ENCODE results near the gene PADI1.

The PADI1 gene

GRCh38 chr1:17270891-17271765 is 66.2 kb downstream of the PADI1 start:
- Histone ChIP-seq H3K9ac (ENCODE audit: low read depth in 1 of 2, low read length in 2 of 2) (no peak overlapping the region), H3K36me3 (ENCODE audit: control insufficient read depth in 2 of 2, insufficient read depth in 2 of 2, low read length in 2 of 2) (no peaks in the 10 kb centered on the region), H3K4me1 (ENCODE audit: control insufficient read depth in 2 of 2, insufficient read depth in 2 of 2, low read length in 2 of 2) (peaks cover 6 to 12% of the 10 kb centered on the region in 2 donors), H3K4me3 (ENCODE audit: low read length in 2 of 2) (no peak overlapping the region), H3K27me3 (ENCODE audit: control insufficient read depth in 2 of 2, insufficient read depth in 2 of 2, low read length in 2 of 2) (no peaks in the 10 kb centered on the region), H3K27ac (ENCODE audit: low read depth in 2 of 2, low read length in 2 of 2) (no peak overlapping the region), H3K9me3 (ENCODE audit: control insufficient read depth in 2 of 2, low read length in 2 of 2) (no peaks in the 10 kb centered on the region)

- H3K4me3 ChIP-seq (ENCODE audit: low read length in 2 of 2) = no peak overlapping the region
- no peak overlapping the region for H3K27ac ChIP-seq (ENCODE audit: low read depth in 2 of 2, low read length in 2 of 2)
- H3K4me1 ChIP-seq (ENCODE audit: control insufficient read depth in 2 of 2, insufficient read depth in 2 of 2, low read length in 2 of 2) = peaks cover 6 to 12% of the 10 kb centered on the region in 2 donors
These were observed 67.1 kb downstream of the PADI1 start for GRCh38 chr1:17272066-17272465.

GRCh38 chr1:17272646-17273045 is 67.7 kb downstream of the PADI1 start:
- H3K36me3 ChIP-seq (ENCODE audit: control insufficient read depth in 2 of 2, insufficient read depth in 2 of 2, low read length in 2 of 2) = no peaks in the 10 kb centered on the region
- H3K27ac ChIP-seq (ENCODE audit: low read depth in 2 of 2, low read length in 2 of 2) = peak overlapping the region; percentile 11 to 43
- peaks cover 0 to 2% of the 10 kb centered on the region in 2 donors for H3K27me3 ChIP-seq (ENCODE audit: control insufficient read depth in 2 of 2, insufficient read depth in 2 of 2, low read length in 2 of 2)
- no peak overlapping the region for H3K9ac ChIP-seq (ENCODE audit: low read depth in 1 of 2, low read length in 2 of 2)
- H3K4me3 ChIP-seq (ENCODE audit: low read length in 2 of 2) = no peak overlapping the region
- peaks cover 6 to 12% of the 10 kb centered on the region in 2 donors for H3K4me1 ChIP-seq (ENCODE audit: control insufficient read depth in 2 of 2, insufficient read depth in 2 of 2, low read length in 2 of 2)
- no peaks in the 10 kb centered on the region for H3K9me3 ChIP-seq (ENCODE audit: control insufficient read depth in 2 of 2, low read length in 2 of 2)

More at GRCh38 chr1:17272066-17272465, 67.1 kb downstream of the PADI1 start:
- no peaks in the 10 kb centered on the region for H3K36me3 ChIP-seq (ENCODE audit: control insufficient read depth in 2 of 2, insufficient read depth in 2 of 2, low read length in 2 of 2)
- H3K9ac ChIP-seq (ENCODE audit: low read depth in 1 of 2, low read length in 2 of 2) = no peak overlapping the region
- H3K27me3 ChIP-seq (ENCODE audit: control insufficient read depth in 2 of 2, insufficient read depth in 2 of 2, low read length in 2 of 2) = peaks cover 0 to 2% of the 10 kb centered on the region in 2 donors
- no peaks in the 10 kb centered on the region for H3K9me3 ChIP-seq (ENCODE audit: control insufficient read depth in 2 of 2, low read length in 2 of 2)

DNA sequence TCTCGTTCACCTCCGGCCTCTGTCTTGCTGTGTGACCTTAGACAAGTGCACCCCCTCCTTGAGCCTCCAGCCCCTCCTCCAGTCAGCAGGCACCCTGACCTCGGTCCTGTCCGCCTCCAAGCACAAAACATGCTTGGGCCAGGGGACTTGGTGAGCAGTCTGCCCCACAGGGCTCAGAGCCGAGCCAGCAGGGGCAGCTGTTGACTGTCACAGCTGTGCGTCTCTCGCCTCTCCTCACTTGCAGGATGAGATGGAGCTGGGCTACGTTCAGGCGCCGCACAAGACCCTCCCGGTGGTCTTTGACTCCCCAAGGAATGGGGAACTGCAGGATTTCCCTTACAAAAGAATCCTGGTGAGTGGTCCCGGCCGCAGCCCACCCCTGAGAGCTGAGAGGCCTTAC is 68.2 kb downstream of the PADI1 start:
- H3K27me3 ChIP-seq (ENCODE audit: control insufficient read depth in 2 of 2, insufficient read depth in 2 of 2, low read length in 2 of 2) = peaks cover 0 to 2% of the 10 kb centered on the region in 2 donors
- peak overlapping the region; percentile 11 to 43 for H3K27ac ChIP-seq (ENCODE audit: low read depth in 2 of 2, low read length in 2 of 2)
- no peaks in the 10 kb centered on the region for H3K9me3 ChIP-seq (ENCODE audit: control insufficient read depth in 2 of 2, low read length in 2 of 2)
- peaks cover 6 to 12% of the 10 kb centered on the region in 2 donors for H3K4me1 ChIP-seq (ENCODE audit: control insufficient read depth in 2 of 2, insufficient read depth in 2 of 2, low read length in 2 of 2)
- no peak overlapping the region for H3K4me3 ChIP-seq (ENCODE audit: low read length in 2 of 2)
- no peak overlapping the region for H3K9ac ChIP-seq (ENCODE audit: low read depth in 1 of 2, low read length in 2 of 2)
- no peaks in the 10 kb centered on the region for H3K36me3 ChIP-seq (ENCODE audit: control insufficient read depth in 2 of 2, insufficient read depth in 2 of 2, low read length in 2 of 2)

DNA sequence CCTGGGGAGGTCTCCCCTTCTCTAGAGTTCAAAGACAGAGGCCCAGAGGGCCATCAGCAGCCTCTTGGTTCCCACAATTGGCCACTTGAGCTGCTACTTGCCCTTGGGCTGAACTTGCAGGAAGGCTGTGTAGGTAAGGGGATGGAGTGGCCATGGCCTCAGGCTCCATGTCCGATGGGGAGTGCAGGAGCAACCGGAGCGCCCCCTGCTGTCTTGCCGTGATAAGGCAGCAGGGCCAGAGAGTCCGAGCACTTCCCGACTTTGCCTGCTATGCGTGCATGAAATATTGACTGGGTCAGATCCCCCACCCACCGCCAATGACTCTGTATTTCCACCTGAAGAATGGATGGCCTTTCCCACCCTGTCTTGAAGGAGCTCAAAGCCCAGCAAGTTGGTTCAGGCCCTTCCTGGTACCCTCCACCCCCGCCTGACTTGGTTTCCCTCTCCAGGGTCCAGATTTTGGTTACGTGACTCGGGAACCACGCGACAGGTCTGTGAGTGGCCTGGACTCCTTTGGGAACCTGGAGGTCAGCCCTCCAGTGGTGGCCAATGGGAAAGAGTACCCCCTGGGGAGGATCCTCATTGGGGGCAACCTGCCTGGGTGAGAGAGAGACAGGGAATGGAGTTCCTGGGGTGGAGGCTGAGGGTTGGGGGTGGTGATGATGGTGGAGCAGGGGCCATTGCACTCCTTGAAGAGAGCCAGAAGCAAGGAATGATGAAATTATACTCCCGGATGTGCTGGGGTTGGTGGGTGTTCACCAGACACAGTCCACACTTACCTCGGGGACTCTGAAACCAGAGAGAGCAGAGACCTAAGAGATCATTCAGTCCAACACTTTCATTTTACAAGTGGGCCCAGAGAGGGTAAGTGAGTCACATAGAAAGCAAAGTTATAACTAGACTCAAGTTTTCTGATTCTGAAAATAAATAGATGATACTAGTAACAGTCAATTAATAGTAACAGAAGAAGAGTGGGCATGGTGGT is 69.5 kb downstream of the PADI1 start:
- Histone ChIP-seq H3K9ac (ENCODE audit: low read depth in 1 of 2, low read length in 2 of 2) (no peak overlapping the region), H3K27me3 (ENCODE audit: control insufficient read depth in 2 of 2, insufficient read depth in 2 of 2, low read length in 2 of 2) (peaks cover 0 to 2% of the 10 kb centered on the region in 2 donors), H3K36me3 (ENCODE audit: control insufficient read depth in 2 of 2, insufficient read depth in 2 of 2, low read length in 2 of 2) (no peaks in the 10 kb centered on the region)

GRCh38 chr1:17276568-17276967 is 71.6 kb downstream of the PADI1 start:
- no peak overlapping the region for H3K9ac ChIP-seq (ENCODE audit: low read depth in 1 of 2, low read length in 2 of 2)
- no peaks in the 10 kb centered on the region for H3K9me3 ChIP-seq (ENCODE audit: control insufficient read depth in 2 of 2, low read length in 2 of 2)
- peaks cover 2 to 4% of the 10 kb centered on the region in 2 donors for H3K27me3 ChIP-seq (ENCODE audit: control insufficient read depth in 2 of 2, insufficient read depth in 2 of 2, low read length in 2 of 2)
- H3K4me1 ChIP-seq (ENCODE audit: control insufficient read depth in 2 of 2, insufficient read depth in 2 of 2, low read length in 2 of 2) = peaks cover 6 to 12% of the 10 kb centered on the region in 2 donors
- no peaks in the 10 kb centered on the region for H3K36me3 ChIP-seq (ENCODE audit: control insufficient read depth in 2 of 2, insufficient read depth in 2 of 2, low read length in 2 of 2)
- no peak overlapping the region for H3K27ac ChIP-seq (ENCODE audit: low read depth in 2 of 2, low read length in 2 of 2)
- H3K4me3 ChIP-seq (ENCODE audit: low read length in 2 of 2) = no peak overlapping the region

More for the DNA sequence above, 69.5 kb downstream of the PADI1 start:
- no peak overlapping the region for H3K4me3 ChIP-seq (ENCODE audit: low read length in 2 of 2)
- peaks cover 6 to 12% of the 10 kb centered on the region in 2 donors for H3K4me1 ChIP-seq (ENCODE audit: control insufficient read depth in 2 of 2, insufficient read depth in 2 of 2, low read length in 2 of 2)
- no peak overlapping the region for H3K27ac ChIP-seq (ENCODE audit: low read depth in 2 of 2, low read length in 2 of 2)
- no peaks in the 10 kb centered on the region for H3K9me3 ChIP-seq (ENCODE audit: control insufficient read depth in 2 of 2, low read length in 2 of 2)

GRCh38 chr1:17277511-17278159 is 72.7 kb downstream of the PADI1 start:
- Histone ChIP-seq H3K9me3 (ENCODE audit: control insufficient read depth in 2 of 2, low read length in 2 of 2) (no peaks in the 10 kb centered on the region), H3K4me3 (ENCODE audit: low read length in 2 of 2) (no peak overlapping the region)

GRCh38 chr1:17278996-17279830 is 74.3 kb downstream of the PADI1 start:
- Histone ChIP-seq H3K4me3 (ENCODE audit: low read length in 2 of 2) (no peak overlapping the region), H3K27me3 (ENCODE audit: control insufficient read depth in 2 of 2, insufficient read depth in 2 of 2, low read length in 2 of 2) (peaks cover 2 to 4% of the 10 kb centered on the region in 2 donors), H3K9ac (ENCODE audit: low read depth in 1 of 2, low read length in 2 of 2) (no peak overlapping the region), H3K4me1 (ENCODE audit: control insufficient read depth in 2 of 2, insufficient read depth in 2 of 2, low read length in 2 of 2) (no peaks in the 10 kb centered on the region), H3K36me3 (ENCODE audit: control insufficient read depth in 2 of 2, insufficient read depth in 2 of 2, low read length in 2 of 2) (no peaks in the 10 kb centered on the region), H3K27ac (ENCODE audit: low read depth in 2 of 2, low read length in 2 of 2) (no peak overlapping the region), H3K9me3 (ENCODE audit: control insufficient read depth in 2 of 2, low read length in 2 of 2) (no peaks in the 10 kb centered on the region)

More at GRCh38 chr1:17277511-17278159, 72.7 kb downstream of the PADI1 start:
- no peak overlapping the region for H3K27ac ChIP-seq (ENCODE audit: low read depth in 2 of 2, low read length in 2 of 2)
- no peaks in the 10 kb centered on the region for H3K36me3 ChIP-seq (ENCODE audit: control insufficient read depth in 2 of 2, insufficient read depth in 2 of 2, low read length in 2 of 2)
- H3K4me1 ChIP-seq (ENCODE audit: control insufficient read depth in 2 of 2, insufficient read depth in 2 of 2, low read length in 2 of 2) = peaks cover 6 to 12% of the 10 kb centered on the region in 2 donors
- H3K9ac ChIP-seq (ENCODE audit: low read depth in 1 of 2, low read length in 2 of 2) = no peak overlapping the region
- peaks cover 2 to 4% of the 10 kb centered on the region in 2 donors for H3K27me3 ChIP-seq (ENCODE audit: control insufficient read depth in 2 of 2, insufficient read depth in 2 of 2, low read length in 2 of 2)

GRCh38 chr1:17280436-17280835 is 75.5 kb downstream of the PADI1 start:
- Histone ChIP-seq H3K4me1 (ENCODE audit: control insufficient read depth in 2 of 2, insufficient read depth in 2 of 2, low read length in 2 of 2) (no peaks in the 10 kb centered on the region), H3K36me3 (ENCODE audit: control insufficient read depth in 2 of 2, insufficient read depth in 2 of 2, low read length in 2 of 2) (no peaks in the 10 kb centered on the region), H3K4me3 (ENCODE audit: low read length in 2 of 2) (no peak overlapping the region), H3K27me3 (ENCODE audit: control insufficient read depth in 2 of 2, insufficient read depth in 2 of 2, low read length in 2 of 2) (peaks cover 2 to 4% of the 10 kb centered on the region in 2 donors), H3K9me3 (ENCODE audit: control insufficient read depth in 2 of 2, low read length in 2 of 2) (no peaks in the 10 kb centered on the region), H3K27ac (ENCODE audit: low read depth in 2 of 2, low read length in 2 of 2) (no peak overlapping the region), H3K9ac (ENCODE audit: low read depth in 1 of 2, low read length in 2 of 2) (no peak overlapping the region)
